Lung (tissue), 12 donors: Measurements from ENCODE around the gene COBL. TPM values are rescaled to one million over a fixed set of nuclear protein-coding genes. Genes with fewer than 3 reads are reported as not detected.

ENCODE experiments used
- ATAC-seq: fragments of 200-7000 bp; cut with Tn5 transposase; one replicate; pipeline ENCODE4 v1.9.1; 2020; ENCODE audit warnings: moderate number of reproducible peaks; ENCODE audit not compliant: insufficient read depth, low FRiP score
- DNase-seq, 3 donors: peaks; one replicate each; pipeline ENCODE4 v3.0.0-alpha.2; 2013 to 2017
- H3K27ac ChIP-seq, 2 donors: one replicate each; pipeline ENCODE4 v1.5.1; 2013; ENCODE audit warnings: mild to moderate bottlenecking in 2 of 2, moderate library complexity in 2 of 2, control low read depth in 1 of 2, inconsistent platforms in 1 of 2, low read depth in 1 of 2, low read length in 1 of 2
- H3K27me3 ChIP-seq, 3 donors: one replicate each; pipeline ENCODE4 v1.5.1; 2013; ENCODE audit warnings: low read length in 2 of 3; ENCODE audit not compliant: control insufficient read depth in 3 of 3, insufficient read depth in 3 of 3
- H3K36me3 ChIP-seq, 4 donors: one replicate each; pipeline ENCODE4 v1.5.1; 2013; ENCODE audit warnings: low read length in 4 of 4, mild to moderate bottlenecking in 1 of 4, moderate library complexity in 1 of 4; ENCODE audit not compliant: control insufficient read depth in 4 of 4, insufficient read depth in 4 of 4
- H3K4me1 ChIP-seq, 5 donors: one replicate each; pipeline ENCODE4 v1.5.1; 2013; ENCODE audit warnings: low read length in 5 of 5, mild to moderate bottlenecking in 2 of 5, moderate library complexity in 1 of 5; ENCODE audit not compliant: control insufficient read depth in 5 of 5, insufficient read depth in 5 of 5
- H3K4me3 ChIP-seq: one replicate; pipeline ENCODE4 v1.5.1; 2013; ENCODE audit warnings: mild to moderate bottlenecking, control low read depth, moderate library complexity
- H3K9ac ChIP-seq, 2 donors: one replicate each; pipeline ENCODE4 v1.5.1; 2013; ENCODE audit warnings: low read length in 2 of 2, control low read depth in 1 of 2; ENCODE audit not compliant: insufficient read depth in 1 of 2
- H3K9me3 ChIP-seq, 4 donors: one replicate each; pipeline ENCODE4 v1.5.1; 2013; ENCODE audit warnings: low read length in 3 of 4, mild to moderate bottlenecking in 1 of 4, moderate library complexity in 1 of 4; ENCODE audit not compliant: control insufficient read depth in 4 of 4, insufficient read depth in 3 of 4
- CTCF ChIP-seq: IDR thresholded peaks from 2 replicates; pipeline ENCODE4 v1.5.1; 2012; ENCODE audit warnings: mild to moderate bottlenecking; ENCODE audit errors: control extremely low read depth, extremely low read depth
- WGBS, 2 donors: extraction: QIAGEN DNeasy Blood & Tissue Kit; methylation state at CpG; one replicate each; pipeline ENCODE4 v1.1.7; 2013; 5-methylcytosine and 5-hydroxymethylcytosine counted together
- polyA plus RNA-seq, 2 donors: library from polyadenylated mRNA; stranded (reverse); fragments of 200-250 nt; gene quantifications; one replicate each; pipeline ENCODE4 v1.2.1, GENCODE V29; 2013
- total RNA-seq, 2 donors: library from RNA; depleted of rRNA in 1 of 2; stranded (reverse); fragments of >200 nt in 1 of 2; gene quantifications; one replicate each; pipeline ENCODE4 v1.2.1, GENCODE V29; 2014 to 2021
- donor health status: control.
- donor health status: control.
- donor health status: Bipolar disorder and iron deficiency.
- donor health status: healthy.
- donor health status: DM: yes; HTN: yes; CAD: no.

Gene COBL
- total and polyA plus RNA-seq, 4 donors, result 6.3 to 38.1 (median 15.0) TPM

GRCh38 chr7:51235593-51236313, 80.9 kb downstream of the COBL start:
- WGBS, 2 donors, result 69 to 72% methylated on average over 10 of the region's 10 CpGs
- H3K27ac ChIP-seq, result peak overlapping the region in 1 of 2 donors; percentile 23
- DNase-seq (peak in 1 of 3 donors; percentile 29), ATAC-seq (no peak)
- no peak overlapping the region for H3K9ac ChIP-seq
- no peaks in the 10 kb centered on the region for H3K27me3 ChIP-seq
- H3K4me3 ChIP-seq, result no peak overlapping the region
- no peak for TF ChIP-seq CTCF
- H3K4me1 ChIP-seq, result peaks cover 0 to 64% (median 14%) of the 10 kb centered on the region in 5 donors
- H3K36me3 ChIP-seq, result no peaks in the 10 kb centered on the region
- no peaks in the 10 kb centered on the region for H3K9me3 ChIP-seq

GRCh38 chr7:51234609-51235308, 81.8 kb downstream of the COBL start:
- no peak for TF ChIP-seq CTCF
- Histone ChIP-seq H3K4me3 (no peak overlapping the region), H3K27ac (no peak overlapping the region), H3K27me3 (no peaks in the 10 kb centered on the region), H3K9ac (no peak overlapping the region), H3K36me3 (no peaks in the 10 kb centered on the region), H3K9me3 (no peaks in the 10 kb centered on the region), H3K4me1 (peaks cover 0 to 59% (median 15%) of the 10 kb centered on the region in 5 donors)
- WGBS, 2 donors, result 92 to 97% methylated on average over 8 of the region's 8 CpGs
- no peak for ATAC-seq
- no peak for DNase-seq

- no peak for DNase-seq
- ATAC-seq, result no peak
- no peak overlapping the region for H3K9ac ChIP-seq
- H3K27me3 ChIP-seq, result no peaks in the 10 kb centered on the region
- H3K9me3 ChIP-seq, result no peaks in the 10 kb centered on the region
- H3K36me3 ChIP-seq, result no peaks in the 10 kb centered on the region
- H3K27ac ChIP-seq, result no peak overlapping the region
- no peak overlapping the region for H3K4me3 ChIP-seq
- TF ChIP-seq CTCF, result no peak
- WGBS, 2 donors, result 89 to 92% methylated on average over 13 of the region's 13 CpGs
- H3K4me1 ChIP-seq, result peaks cover 0 to 57% (median 20%) of the 10 kb centered on the region in 5 donors
These were observed 82.5 kb downstream of the COBL start for GRCh38 chr7:51234139-51234538.
